HCT116 (cell line): ENCODE results near the gene CSF2RB. TPM values are rescaled to one million over a fixed set of nuclear protein-coding genes. Genes with fewer than 3 reads are reported as not detected.

Experiments
- ATAC-seq: fragments of 200-7000 bp; cut with Tn5 transposase; 2 replicates; pipeline ENCODE4 v1.9.1; 2020; ENCODE audit warnings: mild to moderate bottlenecking, moderate library complexity
- BruUV-seq: library from RNA; stranded (reverse); fragments of 400-500 nt; replicated peaks from 2 replicates; lab custom pipeline; 2021; lab: Mats Ljungman, UMichigan
- CTCF ChIA-PET: fragments of 300-600 bp; sonication (Branson Sonifier 250); formaldehyde crosslinking; loops from one replicate; lab custom pipeline; 2021; ENCODE audit warnings: antibody characterized with exemption; lab: Charles Lee
- POLR2A ChIA-PET: fragments of 300-600, 350-600 bp; sonication (Branson Sonifier 250); formaldehyde crosslinking; loops from one replicate; lab custom pipeline; 2021; ENCODE audit warnings: antibody characterized with exemption; lab: Charles Lee
- RAD21 ChIA-PET, 2 experiments: fragments of 300-600 bp; sonication (Branson Sonifier 250); formaldehyde crosslinking; loops; one replicate each; lab custom pipeline; 2023; ENCODE audit warnings: low total read pairs in 2 of 2; ENCODE audit not compliant: uncharacterized antibody in 2 of 2, unreplicated experiment in 2 of 2, low non-redundant PET in 1 of 2; lab: Charles Lee
- DNase-seq: peaks from one replicate; pipeline ENCODE4 v3.0.0-alpha.2; 2010; ENCODE audit warnings: low read depth, low spot score
- H2AFZ ChIP-seq: fragments of 200-600 bp; shearing (Covaris generic), sonication (generic); 2 replicates; pipeline ENCODE4 v1.6.1; 2017; ENCODE audit warnings: low read depth, mixed run types, mixed read lengths, antibody characterized with exemption, low read length; ENCODE audit not compliant: poor library complexity, severe bottlenecking
- H3K27ac ChIP-seq: 2 replicates; pipeline ENCODE4 v1.5.1; 2012; ENCODE audit warnings: low read depth, low read length
- H3K27me3 ChIP-seq: fragments of 200-600 bp; sonication (generic); 2 replicates; pipeline ENCODE4 v1.6.1; 2016; ENCODE audit warnings: mixed run types, low read length, mixed read lengths; ENCODE audit not compliant: insufficient read depth
- H3K36me3 ChIP-seq, 2 experiments: fragments of 200-500 bp in 1 of 2; fragments of 200-600 bp in 1 of 2; sonication (Bioruptor generic) in 1 of 2; sonication (generic) in 1 of 2; 2 replicates each; pipeline versions ENCODE4 v1.5.1 to v1.6.1; 2014 to 2016; ENCODE audit warnings: low read length in 2 of 2, inconsistent platforms in 1 of 2, mixed read lengths in 1 of 2, mixed run types in 1 of 2; ENCODE audit not compliant: insufficient read depth in 2 of 2, control insufficient read depth in 1 of 2
- H3K4me1 ChIP-seq, 2 experiments: fragments of 200-600 bp in 1 of 2; sonication (generic) in 1 of 2; 2 replicates each; pipeline versions ENCODE4 v1.5.1 to v1.6.1; 2012 to 2017; ENCODE audit warnings: low read length in 2 of 2, inconsistent platforms in 1 of 2, mild to moderate bottlenecking in 1 of 2, mixed read lengths in 1 of 2, mixed run types in 1 of 2, moderate library complexity in 1 of 2; ENCODE audit not compliant: insufficient read depth in 2 of 2, control insufficient read depth in 1 of 2
- H3K4me2 ChIP-seq: fragments of 200-600 bp; sonication (generic); 2 replicates; pipeline ENCODE4 v1.6.1; 2017; ENCODE audit warnings: mixed run types, low read length, mixed read lengths
- H3K4me3 ChIP-seq, 2 experiments: fragments of 200-600 bp in 1 of 2; sonication (generic) in 1 of 2; replicated peaks in 1 of 2; 2 replicates each; pipeline ENCODE4 v1.5.1; 2011 to 2016; ENCODE audit warnings: low read length in 2 of 2, control low read depth in 1 of 2, low read depth in 1 of 2, mild to moderate bottlenecking in 1 of 2, mixed read lengths in 1 of 2, mixed run types in 1 of 2
- H3K79me2 ChIP-seq: fragments of 200-600 bp; sonication (generic); 2 replicates; pipeline ENCODE4 v1.6.1; 2017; ENCODE audit warnings: mild to moderate bottlenecking, mixed run types, low read length, moderate library complexity, mixed read lengths; ENCODE audit not compliant: insufficient read depth
- H3K9ac ChIP-seq: fragments of 200-600 bp; sonication (generic); 2 replicates; pipeline ENCODE4 v1.6.1; 2016; ENCODE audit warnings: low read length, mixed read lengths
- H3K9me2 ChIP-seq: fragments of 200-600 bp; sonication (generic), shearing (Covaris generic); 2 replicates; pipeline ENCODE4 v1.6.1; 2017; ENCODE audit warnings: mixed run types, mild to moderate bottlenecking, moderate library complexity; ENCODE audit not compliant: insufficient read depth
- H3K9me3 ChIP-seq, 2 experiments: fragments of 200-500 bp in 1 of 2; fragments of 200-600 bp in 1 of 2; sonication (Bioruptor generic) in 1 of 2; sonication (generic) in 1 of 2; 2 replicates each; pipeline ENCODE4 v1.6.1; 2014 to 2017; ENCODE audit warnings: low read length in 2 of 2, mixed read lengths in 2 of 2, inconsistent platforms in 1 of 2, low read depth in 1 of 2, mild to moderate bottlenecking in 1 of 2, mixed run types in 1 of 2, moderate library complexity in 1 of 2; ENCODE audit not compliant: control insufficient read depth in 1 of 2, insufficient read depth in 1 of 2
- H4K20me1 ChIP-seq: fragments of 200-600 bp; sonication (generic), shearing (Covaris generic); 2 replicates; pipeline ENCODE4 v1.6.1; 2017; ENCODE audit warnings: mixed run types, mild to moderate bottlenecking, moderate library complexity; ENCODE audit not compliant: insufficient read depth
- CBX3 ChIP-seq: IDR thresholded peaks from 2 replicates; pipeline ENCODE4 v1.6.1; 2012; ENCODE audit warnings: low read depth
- CEBPB ChIP-seq: IDR thresholded peaks from 2 replicates; pipeline ENCODE4 v1.6.1; 2012; ENCODE audit warnings: low read depth
- EGR1 ChIP-seq: IDR thresholded peaks from 2 replicates; pipeline ENCODE4 v1.6.1; 2012; ENCODE audit warnings: low read depth
- EZH2 ChIP-seq: fragments of 200-600 bp; sonication (generic); IDR thresholded peaks from 2 replicates; pipeline ENCODE4 v1.6.1; 2017; ENCODE audit warnings: antibody characterized with exemption, mixed run types
- JUND ChIP-seq: IDR thresholded peaks from 2 replicates; pipeline ENCODE4 v1.6.1; 2012
- POLR2A ChIP-seq: IDR thresholded peaks from 2 replicates; pipeline ENCODE4 v1.7.0; 2011; ENCODE audit warnings: borderline replicate concordance; ENCODE audit not compliant: insufficient read depth, insufficient read length; ENCODE audit errors: extremely low read depth
- POLR2AphosphoS5 ChIP-seq: IDR thresholded peaks from 2 replicates; pipeline ENCODE4 v1.6.1; 2011; ENCODE audit warnings: mild to moderate bottlenecking, low read depth, low read length, moderate library complexity
- SIN3A ChIP-seq: IDR thresholded peaks from 2 replicates; pipeline ENCODE4 v1.6.1; 2012; ENCODE audit warnings: low read depth
- SRF ChIP-seq: IDR thresholded peaks from 2 replicates; pipeline ENCODE4 v1.6.1; 2012; ENCODE audit warnings: low read depth
- YY1 ChIP-seq: IDR thresholded peaks from 2 replicates; pipeline ENCODE4 v1.6.1; 2011; ENCODE audit warnings: low read length, low read depth, moderate library complexity, mild to moderate bottlenecking; ENCODE audit not compliant: insufficient replicate concordance; ENCODE audit errors: extremely low read depth
- ZBTB33 ChIP-seq: IDR thresholded peaks from 2 replicates; pipeline ENCODE4 v1.6.1; 2011; ENCODE audit warnings: mild to moderate bottlenecking, low read length, moderate library complexity; ENCODE audit not compliant: insufficient replicate concordance; ENCODE audit errors: extremely low read depth
- ZFX ChIP-seq: fragments of 450-650 bp; IDR thresholded peaks from 2 replicates; pipeline ENCODE4 v1.6.1; 2017
- ZNF274 ChIP-seq: fragments of 200-500 bp; sonication (Bioruptor generic); IDR thresholded peaks from 2 replicates; pipeline ENCODE4 v1.6.1; 2014; ENCODE audit warnings: mild to moderate bottlenecking, low read depth, low read length, inconsistent platforms
- intact Hi-C: fragments of 100-400 bp; cut with micrococcal nuclease; formaldehyde crosslinking; loops from 2 replicates; pipeline ENCODE4 v1.10.0; 2022
- total RNA-seq: library from RNA; stranded (reverse); gene quantifications from one replicate; pipeline ENCODE4 v1.2.1, GENCODE V29; 2021; ENCODE audit not compliant: unreplicated experiment
- TF ChIP-seq, protein P1 (sequence below): IDR thresholded peaks from 2 replicates; pipeline ENCODE4 v1.6.1; 2012
- TF ChIP-seq, protein P2 (sequence below): IDR thresholded peaks from 2 replicates; pipeline ENCODE4 v1.6.1; 2012
- TF ChIP-seq, protein P3 (sequence below): IDR thresholded peaks from 2 replicates; pipeline ENCODE4 v1.6.1; 2012; ENCODE audit warnings: low read depth
- TF ChIP-seq, protein P4 (sequence below), 3 experiments: fragments of 200-600 bp in 1 of 3; sonication (generic) in 1 of 3; IDR thresholded peaks in 2 of 3; conservative IDR thresholded peaks in 1 of 3; 2 replicates each; pipeline ENCODE4 v1.5.1; 2012 to 2017; ENCODE audit warnings: low read depth in 2 of 3, low read length in 2 of 3, antibody characterized with exemption in 1 of 3, borderline replicate concordance in 1 of 3, control low read depth in 1 of 3, mild to moderate bottlenecking in 1 of 3, mixed read lengths in 1 of 3, mixed run types in 1 of 3, moderate library complexity in 1 of 3; ENCODE audit not compliant: insufficient read depth in 1 of 3

CSF2RB gene
- total RNA-seq, 1 experiment from 2014 or later = 0.10 TPM

GRCh38 chr22:36954251-36955014 lies 41.0 kb downstream of the CSF2RB start:
- H3K27ac ChIP-seq = no peak overlapping the region
- intact Hi-C loops = no loop called here
- TF ChIP-seq SRF = no peak
- TF ChIP-seq POLR2A = no peak
- TF ChIP-seq SIN3A = no peak
- TF ChIP-seq POLR2AphosphoS5 = no peak
- TF ChIP-seq EGR1 = no peak
- TF ChIP-seq, protein P1, sequence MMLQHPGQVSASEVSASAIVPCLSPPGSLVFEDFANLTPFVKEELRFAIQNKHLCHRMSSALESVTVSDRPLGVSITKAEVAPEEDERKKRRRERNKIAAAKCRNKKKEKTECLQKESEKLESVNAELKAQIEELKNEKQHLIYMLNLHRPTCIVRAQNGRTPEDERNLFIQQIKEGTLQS = no peak
- TF ChIP-seq ZBTB33 = no peak
- TF ChIP-seq, protein P2, sequence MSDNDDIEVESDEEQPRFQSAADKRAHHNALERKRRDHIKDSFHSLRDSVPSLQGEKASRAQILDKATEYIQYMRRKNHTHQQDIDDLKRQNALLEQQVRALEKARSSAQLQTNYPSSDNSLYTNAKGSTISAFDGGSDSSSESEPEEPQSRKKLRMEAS = no peak
- no peak for TF ChIP-seq JUND
- TF ChIP-seq CBX3 = no peak
- no peak for TF ChIP-seq CEBPB
- no peak for TF ChIP-seq EZH2
- TF ChIP-seq, protein P3, sequence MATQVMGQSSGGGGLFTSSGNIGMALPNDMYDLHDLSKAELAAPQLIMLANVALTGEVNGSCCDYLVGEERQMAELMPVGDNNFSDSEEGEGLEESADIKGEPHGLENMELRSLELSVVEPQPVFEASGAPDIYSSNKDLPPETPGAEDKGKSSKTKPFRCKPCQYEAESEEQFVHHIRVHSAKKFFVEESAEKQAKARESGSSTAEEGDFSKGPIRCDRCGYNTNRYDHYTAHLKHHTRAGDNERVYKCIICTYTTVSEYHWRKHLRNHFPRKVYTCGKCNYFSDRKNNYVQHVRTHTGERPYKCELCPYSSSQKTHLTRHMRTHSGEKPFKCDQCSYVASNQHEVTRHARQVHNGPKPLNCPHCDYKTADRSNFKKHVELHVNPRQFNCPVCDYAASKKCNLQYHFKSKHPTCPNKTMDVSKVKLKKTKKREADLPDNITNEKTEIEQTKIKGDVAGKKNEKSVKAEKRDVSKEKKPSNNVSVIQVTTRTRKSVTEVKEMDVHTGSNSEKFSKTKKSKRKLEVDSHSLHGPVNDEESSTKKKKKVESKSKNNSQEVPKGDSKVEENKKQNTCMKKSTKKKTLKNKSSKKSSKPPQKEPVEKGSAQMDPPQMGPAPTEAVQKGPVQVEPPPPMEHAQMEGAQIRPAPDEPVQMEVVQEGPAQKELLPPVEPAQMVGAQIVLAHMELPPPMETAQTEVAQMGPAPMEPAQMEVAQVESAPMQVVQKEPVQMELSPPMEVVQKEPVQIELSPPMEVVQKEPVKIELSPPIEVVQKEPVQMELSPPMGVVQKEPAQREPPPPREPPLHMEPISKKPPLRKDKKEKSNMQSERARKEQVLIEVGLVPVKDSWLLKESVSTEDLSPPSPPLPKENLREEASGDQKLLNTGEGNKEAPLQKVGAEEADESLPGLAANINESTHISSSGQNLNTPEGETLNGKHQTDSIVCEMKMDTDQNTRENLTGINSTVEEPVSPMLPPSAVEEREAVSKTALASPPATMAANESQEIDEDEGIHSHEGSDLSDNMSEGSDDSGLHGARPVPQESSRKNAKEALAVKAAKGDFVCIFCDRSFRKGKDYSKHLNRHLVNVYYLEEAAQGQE = no peak
- no peak for TF ChIP-seq YY1
- TF ChIP-seq, protein P4, sequence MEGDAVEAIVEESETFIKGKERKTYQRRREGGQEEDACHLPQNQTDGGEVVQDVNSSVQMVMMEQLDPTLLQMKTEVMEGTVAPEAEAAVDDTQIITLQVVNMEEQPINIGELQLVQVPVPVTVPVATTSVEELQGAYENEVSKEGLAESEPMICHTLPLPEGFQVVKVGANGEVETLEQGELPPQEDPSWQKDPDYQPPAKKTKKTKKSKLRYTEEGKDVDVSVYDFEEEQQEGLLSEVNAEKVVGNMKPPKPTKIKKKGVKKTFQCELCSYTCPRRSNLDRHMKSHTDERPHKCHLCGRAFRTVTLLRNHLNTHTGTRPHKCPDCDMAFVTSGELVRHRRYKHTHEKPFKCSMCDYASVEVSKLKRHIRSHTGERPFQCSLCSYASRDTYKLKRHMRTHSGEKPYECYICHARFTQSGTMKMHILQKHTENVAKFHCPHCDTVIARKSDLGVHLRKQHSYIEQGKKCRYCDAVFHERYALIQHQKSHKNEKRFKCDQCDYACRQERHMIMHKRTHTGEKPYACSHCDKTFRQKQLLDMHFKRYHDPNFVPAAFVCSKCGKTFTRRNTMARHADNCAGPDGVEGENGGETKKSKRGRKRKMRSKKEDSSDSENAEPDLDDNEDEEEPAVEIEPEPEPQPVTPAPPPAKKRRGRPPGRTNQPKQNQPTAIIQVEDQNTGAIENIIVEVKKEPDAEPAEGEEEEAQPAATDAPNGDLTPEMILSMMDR (IDR thresholded peaks at IDR 0.05 in 2 of 3, conservative IDR thresholded peaks at IDR 0.05 in 1 of 3; ENCODE audit: borderline replicate concordance in 1 of 3, insufficient read depth in 1 of 3, low read depth in 2 of 3, low read length in 2 of 3) = no peak
- TF ChIP-seq ZFX = no peak
- TF ChIP-seq ZNF274 = no peak
- no peaks in the 10 kb centered on the region for H3K9me2 ChIP-seq
- no peak overlapping the region for H3K4me3 ChIP-seq
- ChIA-PET RAD21 (no interaction called here), CTCF (interaction anchor here (1.4 kb wide), 1 partner anchor 10 kb away, joined by 7 read pairs; no protein-coding TSS in a partner anchor), POLR2A (no interaction called here)
- H3K9ac ChIP-seq = no peak overlapping the region
- BruUV-seq = no TSS peak
- peaks cover 0 to 3% of the 10 kb centered on the region in 2 experiments; a peak in 1 of 4 replicates for H3K36me3 ChIP-seq
- no peaks in the 10 kb centered on the region for H4K20me1 ChIP-seq
- DNase-seq (no peak), ATAC-seq (no peak)
- H3K9me3 ChIP-seq = no peaks in the 10 kb centered on the region
- no peak overlapping the region for H2AFZ ChIP-seq
- H3K4me1 ChIP-seq = no peaks in the 10 kb centered on the region
- H3K79me2 ChIP-seq = no peaks in the 10 kb centered on the region
- no peaks in the 10 kb centered on the region for H3K27me3 ChIP-seq
- no peak overlapping the region for H3K4me2 ChIP-seq
